H1 (cell line): Measurements from ENCODE around the gene SMIM38. TPM values are rescaled to one million over a fixed set of nuclear protein-coding genes. Genes with fewer than 3 reads are reported as not detected.

Experiments
- CTCF ChIA-PET: fragments of 300-600 bp; sonication (Branson Sonifier 250); formaldehyde crosslinking; loops from one replicate; lab custom pipeline; 2021; ENCODE audit not compliant: partially characterized antibody; lab: Charles Lee
- POLR2A ChIA-PET: fragments of 300-600 bp; sonication (Branson Sonifier 250); formaldehyde crosslinking; loops from one replicate; lab custom pipeline; 2021; ENCODE audit warnings: inconsistent platforms; ENCODE audit not compliant: partially characterized antibody; lab: Charles Lee
- DNase-seq, 2 experiments: peaks; one replicate each; pipeline versions ENCODE4 v3.0.0 to v3.0.0-alpha.2; 2010 to 2022; ENCODE audit warnings: low spot score in 2 of 2, low read depth in 1 of 2, mixed read lengths in 1 of 2
- FAIRE-seq: peaks from 2 replicates; lab custom pipeline; 2011; peaks lifted over from hg19 to GRCh38; lab: Jason Lieb, UNC
- H2AFZ ChIP-seq: 2 replicates; pipeline ENCODE4 v1.8.1; 2012; ENCODE audit warnings: low read length, inconsistent platforms
- H2AK5ac ChIP-seq: 2 replicates; pipeline ENCODE4 v1.6.1; 2013; ENCODE audit warnings: low read depth, low read length
- H2BK120ac ChIP-seq: replicated peaks from 2 replicates; pipeline ENCODE3; 2013; ENCODE audit warnings: low read depth, low read length, inconsistent platforms
- H2BK12ac ChIP-seq: 2 replicates; pipeline ENCODE4 v1.6.1; 2013; ENCODE audit warnings: low read depth, low read length
- H2BK15ac ChIP-seq: 2 replicates; pipeline ENCODE4 v1.6.1; 2013; ENCODE audit warnings: low read length
- H2BK20ac ChIP-seq: 2 replicates; pipeline ENCODE4 v1.6.1; 2013; ENCODE audit warnings: low read length
- H2BK5ac ChIP-seq: 2 replicates; pipeline ENCODE4 v1.6.1; 2013; ENCODE audit warnings: low read depth, low read length
- H3K14ac ChIP-seq: 2 replicates; pipeline ENCODE4 v1.6.1; 2013; ENCODE audit warnings: inconsistent platforms; ENCODE audit not compliant: insufficient read length
- H3K18ac ChIP-seq: 2 replicates; pipeline ENCODE4 v1.6.1; 2013; ENCODE audit warnings: low read length; ENCODE audit errors: extremely low read depth
- H3K23ac ChIP-seq: 2 replicates; pipeline ENCODE4 v1.6.1; 2013; ENCODE audit warnings: inconsistent platforms; ENCODE audit not compliant: insufficient read length
- H3K23me2 ChIP-seq: 2 replicates; pipeline ENCODE4 v1.6.1; 2013; ENCODE audit warnings: low read depth, low read length
- H3K27ac ChIP-seq: 2 replicates; pipeline ENCODE4 v1.6.1; 2011; ENCODE audit warnings: low read depth, low read length, inconsistent platforms
- H3K27me3 ChIP-seq, 4 experiments: replicated peaks in 1 of 4; 1 replicate in 1 of 4; 2 replicates in 3 of 4; pipeline versions ENCODE4 v1.6.1 to v1.8.1; 2011 to 2013; ENCODE audit warnings: low read length in 3 of 4, mild to moderate bottlenecking in 3 of 4, inconsistent platforms in 2 of 4, mixed read lengths in 2 of 4, moderate library complexity in 1 of 4; ENCODE audit not compliant: control insufficient read depth in 3 of 4, insufficient read depth in 3 of 4; ENCODE audit errors: extremely low read depth in 1 of 4
- H3K36me3 ChIP-seq, 4 experiments: 2 replicates each; pipeline versions ENCODE4 v1.6.1 to v1.8.1; 2011 to 2013; ENCODE audit warnings: mild to moderate bottlenecking in 4 of 4, low read length in 3 of 4, moderate library complexity in 2 of 4, control low read depth in 1 of 4, inconsistent platforms in 1 of 4; ENCODE audit not compliant: insufficient read depth in 4 of 4, control insufficient read depth in 2 of 4
- H3K4ac ChIP-seq: replicated peaks from 2 replicates; pipeline ENCODE3; 2013; ENCODE audit warnings: low read length, low read depth, mixed read lengths, inconsistent platforms; ENCODE audit not compliant: insufficient read length
- H3K4me1 ChIP-seq, 4 experiments: replicated peaks in 1 of 4; 1 replicate in 1 of 4; 2 replicates in 3 of 4; pipeline versions ENCODE4 v1.6.1 to v1.8.1; 2011 to 2013; ENCODE audit warnings: low read length in 3 of 4, inconsistent platforms in 2 of 4, mixed read lengths in 1 of 4; ENCODE audit not compliant: insufficient read depth in 4 of 4, control insufficient read depth in 3 of 4
- H3K4me2 ChIP-seq, 2 experiments: 2 replicates each; pipeline versions ENCODE4 v1.6.1 to v1.8.1; 2011 to 2013; ENCODE audit warnings: low read depth in 2 of 2, low read length in 2 of 2, control low read depth in 1 of 2, inconsistent platforms in 1 of 2, mild to moderate bottlenecking in 1 of 2; ENCODE audit not compliant: insufficient read depth in 1 of 2
- H3K4me3 ChIP-seq, 4 experiments: fragments of 200-600, 300-600 bp in 1 of 4; sonication (generic), shearing (Covaris generic), sonication (Bioruptor Twin) in 1 of 4; 2 replicates each; pipeline versions ENCODE4 v1.5.1 to v1.8.1; 2011 to 2016; ENCODE audit warnings: low read length in 4 of 4, low read depth in 3 of 4, control low read depth in 2 of 4, inconsistent platforms in 2 of 4, mild to moderate bottlenecking in 2 of 4, mixed read lengths in 1 of 4, moderate library complexity in 1 of 4; ENCODE audit not compliant: insufficient read depth in 2 of 4; ENCODE audit errors: extremely low read depth in 1 of 4
- H3K56ac ChIP-seq: replicated peaks from 2 replicates; pipeline ENCODE3; 2013; ENCODE audit warnings: low read depth, mild to moderate bottlenecking, mixed read lengths, low read length, inconsistent platforms; ENCODE audit not compliant: insufficient read length
- H3K79me1 ChIP-seq: 2 replicates; pipeline ENCODE4 v1.6.1; 2013; ENCODE audit warnings: low read depth, low read length, control low read depth
- H3K79me2 ChIP-seq, 2 experiments: 2 replicates each; pipeline versions ENCODE4 v1.6.1 to v1.8.1; 2012 to 2013; ENCODE audit warnings: low read length in 2 of 2, mild to moderate bottlenecking in 2 of 2, inconsistent platforms in 1 of 2; ENCODE audit not compliant: insufficient read depth in 2 of 2, control insufficient read depth in 1 of 2
- H3K9ac ChIP-seq, 4 experiments: replicated peaks in 1 of 4; 1 replicate in 1 of 4; 2 replicates in 3 of 4; pipeline versions ENCODE4 v1.6.1 to v1.8.1; 2011 to 2013; ENCODE audit warnings: low read depth in 3 of 4, low read length in 3 of 4, control low read depth in 2 of 4, mild to moderate bottlenecking in 2 of 4, moderate library complexity in 2 of 4, inconsistent platforms in 1 of 4; ENCODE audit errors: extremely low read depth in 1 of 4
- H3K9me3 ChIP-seq, 2 experiments: 2 replicates each; pipeline versions ENCODE4 v1.6.1 to v1.8.1; 2012 to 2013; ENCODE audit warnings: mild to moderate bottlenecking in 2 of 2, moderate library complexity in 2 of 2, control low read depth in 1 of 2, inconsistent platforms in 1 of 2, low read depth in 1 of 2, low read length in 1 of 2, mixed read lengths in 1 of 2; ENCODE audit not compliant: insufficient read depth in 2 of 2
- H4K20me1 ChIP-seq, 2 experiments: replicated peaks in 1 of 2; 2 replicates each; pipeline versions ENCODE3 to v1.8.1; 2011 to 2013; ENCODE audit warnings: inconsistent platforms in 2 of 2, low read length in 2 of 2, mild to moderate bottlenecking in 1 of 2; ENCODE audit not compliant: insufficient read depth in 2 of 2, control insufficient read depth in 1 of 2
- H4K5ac ChIP-seq: 2 replicates; pipeline ENCODE4 v1.6.1; 2013; ENCODE audit warnings: low read length, low read depth, mixed read lengths, inconsistent platforms; ENCODE audit not compliant: insufficient read length
- H4K8ac ChIP-seq: 2 replicates; pipeline ENCODE4 v1.8.0; 2013; ENCODE audit warnings: mild to moderate bottlenecking, moderate library complexity, low read length, inconsistent platforms; ENCODE audit not compliant: insufficient read depth; ENCODE audit errors: extremely low read depth
- H4K91ac ChIP-seq: replicated peaks from 2 replicates; pipeline ENCODE3; 2013; ENCODE audit warnings: low read length, mixed read lengths, inconsistent platforms; ENCODE audit not compliant: insufficient read length
- POLR2A ChIP-seq, 2 experiments: IDR thresholded peaks; 1 replicate in 1 of 2; 2 replicates in 1 of 2; pipeline ENCODE4 v1.6.1; 2011; ENCODE audit warnings: low read depth in 2 of 2, low read length in 2 of 2, mild to moderate bottlenecking in 2 of 2; ENCODE audit errors: control extremely low read depth in 1 of 2
- RXRA ChIP-seq: IDR thresholded peaks from 2 replicates; pipeline ENCODE4 v1.6.1; 2011; ENCODE audit warnings: low read depth, mild to moderate bottlenecking, low read length, moderate library complexity; ENCODE audit not compliant: insufficient read depth
- WGBS, 2 experiments: shearing (Covaris generic) in 1 of 2; methylation state at CpG; one replicate each; pipeline versions ENCODE4 v1.1.6 to v1.1.7; 2013 to 2015; ENCODE audit warnings: low lambda C conversion rate in 2 of 2, mixed read lengths in 2 of 2, inconsistent platforms in 1 of 2, low coverage in 1 of 2, missing lambda C conversion rate in 1 of 2; ENCODE audit not compliant: insufficient replicate concordance in 2 of 2, insufficient coverage in 1 of 2, insufficient read length in 1 of 2; ENCODE audit errors: extremely low coverage in 1 of 2, missing lambda C conversion rate in 1 of 2; 5-methylcytosine and 5-hydroxymethylcytosine counted together
- polyA plus RNA-seq, 7 experiments: library from polyadenylated mRNA; depleted of rRNA in 3 of 7; stranded (reverse) in 5 of 7; unstranded in 2 of 7; fragments of >200 nt in 5 of 7; fragments of 200-250 nt in 2 of 7; gene quantifications; 1 replicate in 5 of 7; 2 replicates in 1 of 7; 4 replicates in 1 of 7; pipeline versions ENCODE4 v1.2.1 to v1.2.3, GENCODE V29; 2011 to 2013; ENCODE audit warnings: missing spikeins in 2 of 7, mixed read lengths in 2 of 7
- total RNA-seq: library from RNA; stranded (reverse); fragmentation: NEBNext Ultra II Directional; extraction: Animal tissue kit (Norgen Biotek cat#: 25700); gene quantifications from 2 replicates; pipeline ENCODE4 v1.2.1, GENCODE V29; 2021

SMIM38 gene
- total and polyA plus RNA-seq, 2 of the 8 experiments (the other 6 are each of a cell fraction or from before 2014, with no cell fraction given), result 0.17 to 0.20 TPM

DNA sequence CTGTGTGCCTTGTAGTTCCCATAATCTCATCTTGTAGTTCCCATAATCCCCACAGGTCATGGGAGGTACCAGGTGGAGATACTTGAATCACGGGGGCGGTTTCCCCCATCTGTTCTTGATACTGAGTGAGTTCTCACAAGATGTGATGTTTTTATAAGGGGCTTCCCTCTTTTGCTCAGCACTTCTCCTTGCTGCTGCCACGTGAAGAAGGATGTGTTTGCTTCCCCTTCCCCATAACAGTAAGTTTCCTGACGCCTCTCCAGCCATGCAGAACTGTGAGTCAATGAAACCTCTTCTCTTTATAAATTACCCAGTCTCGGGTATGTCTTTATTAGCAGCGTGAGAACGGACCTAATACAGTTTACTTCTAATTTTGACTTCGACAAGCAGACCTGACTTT lies 14.0 kb upstream of the SMIM38 start:
- no peak overlapping the region for H3K18ac ChIP-seq

More for the DNA sequence above, 14.0 kb upstream of the SMIM38 start:
- FAIRE-seq, result no peak
- H3K79me2 ChIP-seq, result no peaks in the 10 kb centered on the region
- TF ChIP-seq RXRA (no peak), POLR2A (IDR thresholded peaks at IDR 0.05; ENCODE audit: control extremely low read depth in 1 of 2, low read depth in 2 of 2, low read length in 2 of 2) (no peak)
- TF ChIP-seq, all 59 proteins: peak for 0
- H3K23ac ChIP-seq, result no peak overlapping the region
- no peaks in the 10 kb centered on the region for H3K4me1 ChIP-seq
- H2BK15ac ChIP-seq, result no peak overlapping the region
- H3K4me3 ChIP-seq, result no peak overlapping the region
- H3K23me2 ChIP-seq, result no peaks in the 10 kb centered on the region
- H4K91ac ChIP-seq, result no peak overlapping the region
- no peak overlapping the region for H4K5ac ChIP-seq
- 83% methylated on average over 8 of the region's 8 CpGs; no CpG with 5 or more reads in 1 of the 2 experiments for WGBS, 2 experiments
- H2BK120ac ChIP-seq, result no peak overlapping the region
- H2BK12ac ChIP-seq, result no peak overlapping the region
- no peaks in the 10 kb centered on the region for H3K27me3 ChIP-seq
- no peak overlapping the region for H3K27ac ChIP-seq
- no peak overlapping the region for H3K9ac ChIP-seq
- H3K56ac ChIP-seq, result no peak overlapping the region
- H2AK5ac ChIP-seq, result no peak overlapping the region
- H3K36me3 ChIP-seq, result no peaks in the 10 kb centered on the region
- H2BK20ac ChIP-seq, result no peak overlapping the region
- CTCF ChIA-PET, result interaction anchor here (1.5 kb wide), 1 partner anchor 10 kb away, joined by 5 read pairs; no protein-coding TSS in a partner anchor
- no peak overlapping the region for H2BK5ac ChIP-seq
- H2AFZ ChIP-seq, result no peak overlapping the region
- H3K79me1 ChIP-seq, result no peaks in the 10 kb centered on the region
- no peak overlapping the region for H3K4me2 ChIP-seq
- H3K14ac ChIP-seq, result no peak overlapping the region
- POLR2A ChIA-PET, result no interaction called here
- peaks cover 5 to 8% of the 10 kb centered on the region in 2 experiments; a peak in 2 of 4 replicates for H3K9me3 ChIP-seq
- no peaks in the 10 kb centered on the region for H4K20me1 ChIP-seq
- no peak overlapping the region for H3K4ac ChIP-seq
- no peak for DNase-seq
- H4K8ac ChIP-seq, result no peak overlapping the region
